DOHH2 (cell line): ENCODE results near the gene ARMC9.

Experiments
- CTCF ChIP-seq: fragments of 200-600 bp; sonication (generic); IDR thresholded peaks from one replicate; pipeline ENCODE4 v1.5.1; 2014; ENCODE audit warnings: antibody characterized with exemption, mild to moderate bottlenecking, low read depth, low read length; ENCODE audit not compliant: poor library complexity, severe bottlenecking
- EZH2phosphoT487 ChIP-seq: fragments of 200-600 bp; sonication (generic); IDR thresholded peaks from 2 replicates; pipeline ENCODE4 v1.6.1; 2017; ENCODE audit warnings: borderline replicate concordance, mild to moderate bottlenecking, antibody characterized with exemption, low read length, moderate library complexity, mixed read lengths

DNA sequence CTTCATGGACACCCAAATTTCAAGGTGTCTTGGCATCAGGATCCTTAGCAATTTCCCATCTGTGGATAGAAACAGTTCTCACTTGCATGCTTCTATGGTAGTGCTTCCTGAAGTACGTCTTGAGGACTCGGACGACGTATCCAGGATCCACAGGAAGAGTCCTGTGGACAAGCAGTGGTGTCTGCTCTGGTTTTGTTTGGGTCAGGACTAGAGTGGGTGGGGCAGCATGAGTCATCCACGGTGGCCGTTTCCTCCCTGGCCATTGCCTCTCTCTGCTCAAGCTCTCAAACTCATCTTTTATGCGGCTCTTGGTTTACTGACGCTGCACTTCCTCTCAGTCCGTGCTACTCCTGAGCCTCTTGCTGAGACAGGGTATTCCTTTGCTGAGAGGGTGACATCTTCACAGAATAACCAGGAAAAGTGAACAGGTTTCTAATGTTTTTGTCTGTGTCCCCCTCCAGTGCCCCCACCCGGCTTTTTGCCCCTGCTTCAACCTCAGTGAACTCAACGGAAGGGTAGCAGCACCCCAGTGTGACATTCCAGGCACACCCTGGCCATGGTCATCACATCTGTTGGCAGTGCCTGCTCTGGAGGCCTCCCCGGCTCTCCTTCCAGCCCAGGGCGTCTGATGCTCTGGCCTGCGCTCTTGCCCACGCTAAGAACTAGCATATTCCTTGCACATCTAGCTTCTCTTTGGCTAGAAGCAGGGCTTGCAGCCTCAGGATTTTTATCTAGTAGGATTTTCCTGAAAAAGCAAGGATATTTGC is 62.2 kb downstream of the ARMC9 start:
- no peak for TF ChIP-seq CTCF
- no peak for TF ChIP-seq EZH2phosphoT487
